ENCODE measurements around the gene LAMB3. TPM values are rescaled to one million over a fixed set of nuclear protein-coding genes. Genes with fewer than 3 reads are reported as not detected.

The LAMB3 gene
- total RNA-seq, 1 experiment from 2014 or later, result 473 TPM

DNA sequence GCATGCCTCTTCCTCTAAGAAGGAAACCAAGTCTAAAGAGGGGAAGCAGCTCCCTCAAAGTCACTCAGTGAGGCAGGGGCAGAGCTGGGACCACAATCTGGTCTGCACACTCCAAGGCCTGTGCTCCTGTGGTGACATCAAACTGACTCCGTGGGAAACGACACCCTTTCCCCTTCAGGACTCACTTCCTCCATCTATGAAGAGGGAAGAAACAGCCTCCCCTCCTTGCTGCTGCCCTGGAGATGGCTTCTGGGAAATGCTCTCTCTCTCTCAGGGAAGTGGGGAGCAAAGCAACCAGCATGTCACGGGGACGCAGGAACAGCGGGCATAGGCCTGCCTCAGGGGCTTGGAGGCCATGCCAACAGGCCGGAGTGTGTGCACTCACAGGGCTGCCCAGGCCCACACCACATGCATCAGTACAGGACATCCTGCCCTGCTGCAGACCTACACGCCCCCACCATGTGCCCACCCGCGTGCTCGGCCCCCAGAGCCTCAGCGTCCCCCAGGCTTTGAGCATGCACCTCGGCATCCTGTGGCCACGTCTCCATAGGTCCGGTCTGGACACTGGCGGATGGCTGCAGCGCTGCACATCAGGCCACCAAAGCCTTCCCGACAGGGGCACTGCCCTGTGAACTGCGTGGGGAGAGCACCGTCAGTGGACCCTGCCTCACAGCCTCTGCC is 25.7 kb downstream of the LAMB3 start:
- DNase-seq, result no peak
- no peak overlapping the region for H2AFZ ChIP-seq (ENCODE audit: low read length)
- peaks cover 14% of the 10 kb centered on the region for H3F3A ChIP-seq (ENCODE audit: low read length, unreplicated experiment)
- H3K27ac ChIP-seq (ENCODE audit: low read length), result no peak overlapping the region
- H3K79me2 ChIP-seq (ENCODE audit: low read length), result no peaks in the 10 kb centered on the region; the same call in 1 of the 2 replicates
- H3K9me2 ChIP-seq (replicated peaks; ENCODE audit: low read length), result no peaks in the 10 kb centered on the region
- no peak overlapping the region for H3K4me3 ChIP-seq (ENCODE audit: low read length)
- peaks cover 98% of the 10 kb centered on the region for H3K36me3 ChIP-seq (ENCODE audit: low read depth, low read length)
- H3K27me3 ChIP-seq (ENCODE audit: low read length), result no peaks in the 10 kb centered on the region
- TF ChIP-seq EZH2 (IDR thresholded peaks at IDR 0.05; ENCODE audit: low read length, unreplicated experiment) (no peak), EZH2phosphoT487 (IDR thresholded peaks at IDR 0.05; ENCODE audit: borderline replicate concordance, low read length) (no peak)
- TF ChIP-seq, protein P1, sequence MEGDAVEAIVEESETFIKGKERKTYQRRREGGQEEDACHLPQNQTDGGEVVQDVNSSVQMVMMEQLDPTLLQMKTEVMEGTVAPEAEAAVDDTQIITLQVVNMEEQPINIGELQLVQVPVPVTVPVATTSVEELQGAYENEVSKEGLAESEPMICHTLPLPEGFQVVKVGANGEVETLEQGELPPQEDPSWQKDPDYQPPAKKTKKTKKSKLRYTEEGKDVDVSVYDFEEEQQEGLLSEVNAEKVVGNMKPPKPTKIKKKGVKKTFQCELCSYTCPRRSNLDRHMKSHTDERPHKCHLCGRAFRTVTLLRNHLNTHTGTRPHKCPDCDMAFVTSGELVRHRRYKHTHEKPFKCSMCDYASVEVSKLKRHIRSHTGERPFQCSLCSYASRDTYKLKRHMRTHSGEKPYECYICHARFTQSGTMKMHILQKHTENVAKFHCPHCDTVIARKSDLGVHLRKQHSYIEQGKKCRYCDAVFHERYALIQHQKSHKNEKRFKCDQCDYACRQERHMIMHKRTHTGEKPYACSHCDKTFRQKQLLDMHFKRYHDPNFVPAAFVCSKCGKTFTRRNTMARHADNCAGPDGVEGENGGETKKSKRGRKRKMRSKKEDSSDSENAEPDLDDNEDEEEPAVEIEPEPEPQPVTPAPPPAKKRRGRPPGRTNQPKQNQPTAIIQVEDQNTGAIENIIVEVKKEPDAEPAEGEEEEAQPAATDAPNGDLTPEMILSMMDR (conservative IDR thresholded peaks at IDR 0.05; ENCODE audit: low read depth, low read length), result no peak
- H4K20me1 ChIP-seq (ENCODE audit: low read length), result peaks cover 55% of the 10 kb centered on the region
- no peak for ATAC-seq
- ChIA-PET POLR2A (ENCODE audit: unreplicated experiment) (no interaction called here), CTCF (interaction anchor here (0.5 kb wide), 1 partner anchor 387 kb away, joined by 3 read pairs; no protein-coding TSS in a partner anchor)
- H3K9me3 ChIP-seq (ENCODE audit: low read length), result no peaks in the 10 kb centered on the region
- no TSS peak for BruUV-seq (replicated peaks)
- no peaks in the 10 kb centered on the region for H3K4me1 ChIP-seq (ENCODE audit: insufficient read depth, low read length)
- H3K9ac ChIP-seq (ENCODE audit: low read length), result no peak overlapping the region
- no peak overlapping the region for H3K4me2 ChIP-seq (ENCODE audit: low read length)
- intact Hi-C loops (cut with micrococcal nuclease), result loop anchor here (1.0 to 5.0 kb wide), 4 partner anchors 24 to 121 kb away; no protein-coding TSS in a partner anchor

DNA sequence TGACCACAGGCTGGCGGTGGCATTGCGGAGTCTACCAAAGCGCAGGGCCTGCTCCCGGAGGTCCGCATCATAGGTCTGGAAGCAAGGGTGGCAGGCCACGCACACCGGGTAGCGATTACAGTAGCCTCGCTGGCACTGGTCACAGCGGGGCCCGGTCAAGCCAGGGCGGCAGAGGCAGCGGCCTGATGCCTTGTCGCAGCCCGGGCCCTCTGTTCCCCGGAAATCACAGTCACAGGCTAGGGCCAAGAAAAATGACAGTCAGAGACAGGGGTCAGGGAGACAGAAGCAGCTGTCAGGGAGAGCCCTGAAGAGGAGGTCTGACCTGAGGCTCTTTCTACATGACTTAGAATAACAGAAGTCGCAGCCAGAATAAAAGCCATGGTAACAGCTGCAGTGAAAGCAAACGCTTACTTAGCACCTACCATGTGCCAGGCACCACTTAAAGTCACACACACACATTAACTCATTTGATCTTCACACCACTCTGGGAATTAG is 26.4 kb downstream of the LAMB3 start:
- Histone ChIP-seq H3K4me1 (ENCODE audit: insufficient read depth, low read length) (no peaks in the 10 kb centered on the region), H3K27ac (ENCODE audit: low read length) (no peak overlapping the region), H3F3A (ENCODE audit: low read length, unreplicated experiment) (peaks cover 14% of the 10 kb centered on the region), H3K9ac (ENCODE audit: low read length) (no peak overlapping the region), H3K4me3 (ENCODE audit: low read length) (no peak overlapping the region), H3K4me2 (ENCODE audit: low read length) (no peak overlapping the region), H3K9me2 (replicated peaks; ENCODE audit: low read length) (no peaks in the 10 kb centered on the region), H3K36me3 (ENCODE audit: low read depth, low read length) (peaks cover 98% of the 10 kb centered on the region), H2AFZ (ENCODE audit: low read length) (no peak overlapping the region), H3K27me3 (ENCODE audit: low read length) (no peaks in the 10 kb centered on the region), H3K9me3 (ENCODE audit: low read length) (no peaks in the 10 kb centered on the region), H3K79me2 (ENCODE audit: low read length) (no peaks in the 10 kb centered on the region; the same call in 1 of the 2 replicates), H4K20me1 (ENCODE audit: low read length) (peaks cover 57% of the 10 kb centered on the region)
- ATAC-seq, result no peak
- no TSS peak for BruUV-seq (replicated peaks)
- DNase-seq, result no peak
- ChIA-PET CTCF (interaction anchor here (0.5 kb wide), 1 partner anchor 388 kb away, joined by 3 read pairs; no protein-coding TSS in a partner anchor), POLR2A (ENCODE audit: unreplicated experiment) (no interaction called here)
- intact Hi-C loops (cut with micrococcal nuclease), result loop anchor here (5.0 kb wide), 1 partner anchor 121 kb away; no protein-coding TSS in a partner anchor
- TF ChIP-seq EZH2phosphoT487 (IDR thresholded peaks at IDR 0.05; ENCODE audit: borderline replicate concordance, low read length) (no peak), EZH2 (IDR thresholded peaks at IDR 0.05; ENCODE audit: low read length, unreplicated experiment) (no peak)
- TF ChIP-seq, protein P1 (conservative IDR thresholded peaks at IDR 0.05; ENCODE audit: low read depth, low read length), result no peak

Data from PC-3 (cell line).